ENCODE measurements around the gene LYZ. TPM values are rescaled to one million over a fixed set of nuclear protein-coding genes. Genes with fewer than 3 reads are reported as not detected.

Gene LYZ
- total and polyA plus RNA-seq, 7 experiments from 2014 or later: 1.1 to 2,445 (median 37.7) TPM

- DNase-seq (no peak), ATAC-seq (no peak)
- Histone ChIP-seq H3K27me3 (ENCODE audit: control insufficient read depth in 2 of 2, insufficient read depth in 2 of 2, low read length in 2 of 2) (no peaks in the 10 kb centered on the region), H3K27ac (ENCODE audit: low read depth, low read length) (no peak overlapping the region), H3K9me3 (ENCODE audit: control insufficient read depth in 2 of 3, low read length in 3 of 3) (no peaks in the 10 kb centered on the region), H3K4me3 (ENCODE audit: low read length) (no peak overlapping the region), H3K36me3 (ENCODE audit: control insufficient read depth in 2 of 3, insufficient read depth in 3 of 3, low read length in 3 of 3) (no peaks in the 10 kb centered on the region), H3K4me1 (ENCODE audit: control insufficient read depth in 2 of 2, insufficient read depth in 2 of 2, low read length in 2 of 2) (peaks cover 0 to under 1% of the 10 kb centered on the region in 2 donors)
- CTCF ChIA-PET: interaction anchor here (0.6 to 1.0 kb wide), 3 partner anchors 12 to 101 kb away, joined by 3 to 5 read pairs (median 4); no protein-coding TSS in a partner anchor
- no peak overlapping the region for H3K27ac Mint-ChIP-seq
- no peak overlapping the region for H3K4me3 Mint-ChIP-seq
- H3K27me3 Mint-ChIP-seq: peaks cover 0 to 14% (median 4%) of the 10 kb centered on the region in 5 donors
- H3K36me3 Mint-ChIP-seq: no peaks in the 10 kb centered on the region
- H3K9me3 Mint-ChIP-seq: no peaks in the 10 kb centered on the region
- H3K4me1 Mint-ChIP-seq: peaks cover 0 to 6% (median 5%) of the 10 kb centered on the region in 7 donors
- POLR2A ChIA-PET: interaction anchor here (3.8 kb wide), 1 partner anchor 11 kb away, joined by 36 read pairs; no protein-coding TSS in a partner anchor
- intact Hi-C loops (cut with micrococcal nuclease): no loop called here
These were observed 4.8 kb upstream of the LYZ start for GRCh38 chr12:69343357-69343756.

GRCh38 chr12:69343885-69344612 lies 4.1 kb upstream of the LYZ start:
- H3K4me3 ChIP-seq (ENCODE audit: low read length): no peak overlapping the region
- intact Hi-C loops (cut with micrococcal nuclease): no loop called here
- peaks cover 0 to 3% of the 10 kb centered on the region in 2 donors for H3K4me1 ChIP-seq (ENCODE audit: control insufficient read depth in 2 of 2, insufficient read depth in 2 of 2, low read length in 2 of 2)
- no peaks in the 10 kb centered on the region for H3K36me3 ChIP-seq (ENCODE audit: control insufficient read depth in 2 of 3, insufficient read depth in 3 of 3, low read length in 3 of 3)
- no peak for DNase-seq
- no peaks in the 10 kb centered on the region for H3K27me3 ChIP-seq (ENCODE audit: control insufficient read depth in 2 of 2, insufficient read depth in 2 of 2, low read length in 2 of 2)
- Mint-ChIP-seq H3K4me1 (peaks cover 0 to 7% (median 6%) of the 10 kb centered on the region in 7 donors), H3K36me3 (no peaks in the 10 kb centered on the region), H3K9me3 (no peaks in the 10 kb centered on the region), H3K4me3 (no peak overlapping the region), H3K27ac (no peak overlapping the region), H3K27me3 (peaks cover 0 to 13% (median 4%) of the 10 kb centered on the region in 5 donors)
- H3K9me3 ChIP-seq (ENCODE audit: control insufficient read depth in 2 of 3, low read length in 3 of 3): no peaks in the 10 kb centered on the region
- no peak overlapping the region for H3K27ac ChIP-seq (ENCODE audit: low read depth, low read length)
- ChIA-PET POLR2A (interaction anchor here (0.6 to 3.8 kb wide), 3 partner anchors 12 to 155 kb away, joined by 3 to 36 read pairs (median 4); no protein-coding TSS in a partner anchor), CTCF (interaction anchor here (0.5 to 0.9 kb wide), 3 partner anchors 14 to 259 kb away, joined by 3 to 4 read pairs (median 3); no protein-coding TSS in a partner anchor)
- no peak for ATAC-seq

GRCh38 chr12:69345077-69345476 lies 3.1 kb upstream of the LYZ start:
- Mint-ChIP-seq H3K27me3 (peaks cover 0 to 13% (median 4%) of the 10 kb centered on the region in 5 donors), H3K9me3 (no peaks in the 10 kb centered on the region), H3K4me3 (no peak overlapping the region), H3K36me3 (no peaks in the 10 kb centered on the region), H3K27ac (no peak overlapping the region), H3K4me1 (peaks cover 0 to 7% (median 6%) of the 10 kb centered on the region in 7 donors)
- H3K27ac ChIP-seq (ENCODE audit: low read depth, low read length): no peak overlapping the region
- H3K4me3 ChIP-seq (ENCODE audit: low read length): no peak overlapping the region
- ChIA-PET CTCF (interaction anchor here (0.9 kb wide), 1 partner anchor 13 kb away, joined by 4 read pairs; no protein-coding TSS in a partner anchor), POLR2A (interaction anchor here (0.6 to 1.1 kb wide), 3 partner anchors 14 to 154 kb away, joined by 3 to 4 read pairs (median 3); no protein-coding TSS in a partner anchor)
- no peak for ATAC-seq
- no peak for DNase-seq
- intact Hi-C loops (cut with micrococcal nuclease): no loop called here
- H3K9me3 ChIP-seq (ENCODE audit: control insufficient read depth in 2 of 3, low read length in 3 of 3): no peaks in the 10 kb centered on the region
- no peaks in the 10 kb centered on the region for H3K36me3 ChIP-seq (ENCODE audit: control insufficient read depth in 2 of 3, insufficient read depth in 3 of 3, low read length in 3 of 3)
- peaks cover 0 to 3% of the 10 kb centered on the region in 2 donors for H3K4me1 ChIP-seq (ENCODE audit: control insufficient read depth in 2 of 2, insufficient read depth in 2 of 2, low read length in 2 of 2)
- no peaks in the 10 kb centered on the region for H3K27me3 ChIP-seq (ENCODE audit: control insufficient read depth in 2 of 2, insufficient read depth in 2 of 2, low read length in 2 of 2)

DNA sequence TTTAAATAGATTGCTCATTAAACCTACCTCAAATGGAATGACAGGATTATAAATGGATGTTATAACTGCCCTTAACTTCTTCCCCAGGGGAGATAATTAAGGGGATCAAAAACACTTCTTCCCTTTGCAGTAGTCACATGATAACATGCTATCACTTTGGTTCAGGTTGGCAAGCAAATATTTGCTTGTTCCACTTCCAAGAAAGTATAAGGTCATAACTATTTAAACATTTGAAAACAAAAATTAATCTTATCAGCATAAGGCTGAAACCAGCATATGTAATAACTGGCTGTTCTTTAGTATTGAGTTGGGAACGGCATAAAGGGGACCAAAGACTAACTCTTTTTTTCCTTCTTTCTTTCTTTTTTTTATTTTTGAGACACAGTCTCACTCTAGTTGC lies 2.4 kb upstream of the LYZ start:
- Histone ChIP-seq H3K9me3 (ENCODE audit: control insufficient read depth in 2 of 3, low read length in 3 of 3) (no peaks in the 10 kb centered on the region), H3K27me3 (ENCODE audit: control insufficient read depth in 2 of 2, insufficient read depth in 2 of 2, low read length in 2 of 2) (no peaks in the 10 kb centered on the region), H3K4me1 (ENCODE audit: control insufficient read depth in 2 of 2, insufficient read depth in 2 of 2, low read length in 2 of 2) (peaks cover 0 to 3% of the 10 kb centered on the region in 2 donors), H3K27ac (ENCODE audit: low read depth, low read length) (no peak overlapping the region), H3K36me3 (ENCODE audit: control insufficient read depth in 2 of 3, insufficient read depth in 3 of 3, low read length in 3 of 3) (no peaks in the 10 kb centered on the region), H3K4me3 (ENCODE audit: low read length) (no peak overlapping the region)
- CTCF ChIA-PET: no interaction called here
- ATAC-seq (no peak), DNase-seq (no peak)
- Mint-ChIP-seq H3K4me1 (peaks cover 0 to 7% (median 6%) of the 10 kb centered on the region in 7 donors), H3K4me3 (no peak overlapping the region), H3K27ac (no peak overlapping the region), H3K27me3 (peaks cover 0 to 16% (median 4%) of the 10 kb centered on the region in 5 donors), H3K36me3 (no peaks in the 10 kb centered on the region), H3K9me3 (no peaks in the 10 kb centered on the region)
- intact Hi-C loops (cut with micrococcal nuclease): no loop called here
- POLR2A ChIA-PET: interaction anchor here (1.4 kb wide), 1 partner anchor 14 kb away, joined by 4 read pairs; no protein-coding TSS in a partner anchor

DNA sequence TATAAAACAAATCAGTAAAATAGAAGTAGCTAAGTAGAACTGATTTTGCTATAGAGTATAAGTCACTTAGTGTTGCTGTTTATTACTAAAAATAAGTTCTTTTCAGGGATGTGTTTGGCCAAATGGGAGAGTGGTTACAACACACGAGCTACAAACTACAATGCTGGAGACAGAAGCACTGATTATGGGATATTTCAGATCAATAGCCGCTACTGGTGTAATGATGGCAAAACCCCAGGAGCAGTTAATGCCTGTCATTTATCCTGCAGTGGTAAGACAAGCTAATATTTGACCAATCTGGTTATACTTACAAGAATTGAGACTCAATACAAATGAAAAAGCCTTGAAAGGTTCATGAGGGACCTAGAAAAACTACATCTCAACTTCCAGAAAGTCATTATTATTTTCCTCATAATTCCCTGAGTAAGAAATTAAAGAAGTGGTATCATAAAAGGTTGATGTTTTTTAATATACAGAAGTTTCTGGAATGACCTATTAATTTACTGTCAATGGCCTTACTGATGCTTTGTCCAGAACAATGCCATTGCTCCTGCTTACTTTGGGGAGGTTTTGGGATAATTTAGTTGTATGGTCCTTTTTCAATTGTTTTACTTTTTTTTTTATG lies 1.9 kb downstream of the LYZ start:
- Mint-ChIP-seq H3K27ac (no peak overlapping the region), H3K4me1 (peaks cover 0 to 7% (median 6%) of the 10 kb centered on the region in 7 donors), H3K9me3 (no peaks in the 10 kb centered on the region), H3K27me3 (peaks cover 0 to 27% (median 4%) of the 10 kb centered on the region in 5 donors), H3K4me3 (no peak overlapping the region), H3K36me3 (no peaks in the 10 kb centered on the region)
- DNase-seq (no peak), ATAC-seq (no peak)
- ChIA-PET CTCF (interaction anchor here (0.8 kb wide), 1 partner anchor 290 kb away, joined by 3 read pairs; no protein-coding TSS in a partner anchor), POLR2A (interaction anchor here (1.0 to 3.7 kb wide), 2 partner anchors 15 to 20 kb away, joined by 3 to 29 read pairs; no protein-coding TSS in a partner anchor)
- Histone ChIP-seq H3K27ac (ENCODE audit: low read depth, low read length) (no peak overlapping the region), H3K9me3 (ENCODE audit: control insufficient read depth in 2 of 3, low read length in 3 of 3) (no peaks in the 10 kb centered on the region), H3K36me3 (ENCODE audit: control insufficient read depth in 2 of 3, insufficient read depth in 3 of 3, low read length in 3 of 3) (no peaks in the 10 kb centered on the region), H3K4me1 (ENCODE audit: control insufficient read depth in 2 of 2, insufficient read depth in 2 of 2, low read length in 2 of 2) (peaks cover 0 to 3% of the 10 kb centered on the region in 2 donors), H3K27me3 (ENCODE audit: control insufficient read depth in 2 of 2, insufficient read depth in 2 of 2, low read length in 2 of 2) (no peaks in the 10 kb centered on the region), H3K4me3 (ENCODE audit: low read length) (no peak overlapping the region)
- intact Hi-C loops (cut with micrococcal nuclease): no loop called here

- ATAC-seq: no peak
- no peaks in the 10 kb centered on the region for H3K9me3 Mint-ChIP-seq
- H3K36me3 Mint-ChIP-seq: no peaks in the 10 kb centered on the region
- no peak overlapping the region for H3K4me3 Mint-ChIP-seq
- Histone ChIP-seq H3K36me3 (ENCODE audit: control insufficient read depth in 2 of 3, insufficient read depth in 3 of 3, low read length in 3 of 3) (no peaks in the 10 kb centered on the region), H3K4me3 (ENCODE audit: low read length) (no peak overlapping the region), H3K9me3 (ENCODE audit: control insufficient read depth in 2 of 3, low read length in 3 of 3) (no peaks in the 10 kb centered on the region), H3K27me3 (ENCODE audit: control insufficient read depth in 2 of 2, insufficient read depth in 2 of 2, low read length in 2 of 2) (no peaks in the 10 kb centered on the region), H3K27ac (ENCODE audit: low read depth, low read length) (no peak overlapping the region), H3K4me1 (ENCODE audit: control insufficient read depth in 2 of 2, insufficient read depth in 2 of 2, low read length in 2 of 2) (peaks cover 0 to 3% of the 10 kb centered on the region in 2 donors)
- CTCF ChIA-PET: interaction anchor here (0.6 kb wide), 1 partner anchor 31 kb away, joined by 3 read pairs; no protein-coding TSS in a partner anchor
- peaks cover 0 to 7% (median 6%) of the 10 kb centered on the region in 7 donors for H3K4me1 Mint-ChIP-seq
- DNase-seq: no peak
- H3K27me3 Mint-ChIP-seq: peaks cover 0 to 27% (median 4%) of the 10 kb centered on the region in 5 donors
- H3K27ac Mint-ChIP-seq: no peak overlapping the region
- POLR2A ChIA-PET: interaction anchor here (1.0 to 3.7 kb wide), 2 partner anchors 16 to 20 kb away, joined by 3 to 29 read pairs; no protein-coding TSS in a partner anchor
- intact Hi-C loops (cut with micrococcal nuclease): no loop called here
These were observed 2.6 kb downstream of the LYZ start for GRCh38 chr12:69350777-69351176.

Measured in naive thymus-derived CD4-positive, alpha-beta T cell (primary cell).